Hepatocyte (in vitro differentiated cells): Measurements from ENCODE around the gene NOL8. TPM values are rescaled to one million over a fixed set of nuclear protein-coding genes. Genes with fewer than 3 reads are reported as not detected.

ENCODE experiments used
- DNase-seq: peaks from one replicate; pipeline ENCODE4 v3.0.0-alpha.2; 2016; ENCODE audit warnings: low spot score
- H2AFZ ChIP-seq: fragments of 200-600 bp; sonication (generic); 2 replicates; pipeline ENCODE4 v1.6.0; 2016; ENCODE audit warnings: antibody characterized with exemption, mild to moderate bottlenecking
- H3K27ac ChIP-seq: fragments of 200-600 bp; sonication (generic); 2 replicates; pipeline ENCODE4 v1.5.1; 2016; ENCODE audit warnings: mild to moderate bottlenecking
- H3K27me3 ChIP-seq: fragments of 200-600 bp; sonication (generic); 2 replicates; pipeline ENCODE4 v1.6.1; 2016
- H3K36me3 ChIP-seq: fragments of 200-600 bp; sonication (generic); replicated peaks from 2 replicates; pipeline ENCODE4 v1.5.1; 2016; ENCODE audit warnings: low read depth; ENCODE audit not compliant: insufficient read depth
- H3K4me1 ChIP-seq: fragments of 200-600 bp; sonication (generic); 2 replicates; pipeline ENCODE4 v1.5.1; 2016; ENCODE audit warnings: mild to moderate bottlenecking, moderate library complexity; ENCODE audit not compliant: insufficient read depth
- H3K4me2 ChIP-seq: fragments of 200-600 bp; sonication (generic); 2 replicates; pipeline ENCODE4 v1.6.0; 2016
- H3K4me3 ChIP-seq: fragments of 200-600 bp; sonication (generic); 2 replicates; pipeline ENCODE4 v1.5.1; 2016; ENCODE audit warnings: mild to moderate bottlenecking
- H3K79me2 ChIP-seq: fragments of 200-600 bp; sonication (generic); 2 replicates; pipeline ENCODE4 v1.6.0; 2017; ENCODE audit warnings: mild to moderate bottlenecking
- H3K9me2 ChIP-seq: fragments of 200-600 bp; sonication (generic); replicated peaks from 2 replicates; pipeline ENCODE4 v1.6.0; 2017; ENCODE audit warnings: mild to moderate bottlenecking; ENCODE audit not compliant: insufficient read depth
- H3K9me3 ChIP-seq: fragments of 200-600 bp; sonication (generic); 2 replicates; pipeline ENCODE4 v1.5.1; 2016; ENCODE audit warnings: low read depth, mild to moderate bottlenecking
- H4K20me1 ChIP-seq: fragments of 200-600 bp; sonication (generic); 2 replicates; pipeline ENCODE4 v1.6.0; 2016; ENCODE audit warnings: mild to moderate bottlenecking; ENCODE audit not compliant: insufficient read depth, poor library complexity, severe bottlenecking
- EZH2 ChIP-seq: fragments of 200-600 bp; sonication (generic); IDR thresholded peaks from 2 replicates; pipeline ENCODE4 v1.6.1; 2016; ENCODE audit warnings: antibody characterized with exemption, mild to moderate bottlenecking, borderline replicate concordance
- EZH2phosphoT487 ChIP-seq: fragments of 200-600 bp; sonication (generic); IDR thresholded peaks from one replicate; pipeline ENCODE4 v1.6.1; 2018; ENCODE audit warnings: antibody characterized with exemption, mild to moderate bottlenecking, low read depth, moderate library complexity; ENCODE audit not compliant: unreplicated experiment, severe bottlenecking
- WGBS: methylation state at CpG from one replicate; pipeline ENCODE4 v1.1.6; 2016; ENCODE audit warnings: low lambda C conversion rate; ENCODE audit errors: missing lambda C conversion rate; 5-methylcytosine and 5-hydroxymethylcytosine counted together
- polyA plus RNA-seq: library from polyadenylated mRNA; unstranded; fragments of >200 nt; fragmentation: Nextera tagmentation; extraction: Ambion mirVana; gene quantifications from 2 replicates; pipeline ENCODE4 v1.2.1, GENCODE V29; 2016
- total RNA-seq: library from RNA; depleted of rRNA; stranded (reverse); fragments of >200 nt; gene quantifications from 2 replicates; pipeline ENCODE4 v1.2.3, GENCODE V29; 2014
- TF ChIP-seq, protein P1 (sequence below): fragments of 200-600 bp; sonication (generic); IDR thresholded peaks from 2 replicates; pipeline ENCODE4 v1.5.1; 2016; ENCODE audit warnings: antibody characterized with exemption, mild to moderate bottlenecking; ENCODE audit not compliant: poor library complexity

Gene NOL8
- total and polyA plus RNA-seq, 2 experiments from 2014 or later = 17.5 to 28.9 TPM

DNA sequence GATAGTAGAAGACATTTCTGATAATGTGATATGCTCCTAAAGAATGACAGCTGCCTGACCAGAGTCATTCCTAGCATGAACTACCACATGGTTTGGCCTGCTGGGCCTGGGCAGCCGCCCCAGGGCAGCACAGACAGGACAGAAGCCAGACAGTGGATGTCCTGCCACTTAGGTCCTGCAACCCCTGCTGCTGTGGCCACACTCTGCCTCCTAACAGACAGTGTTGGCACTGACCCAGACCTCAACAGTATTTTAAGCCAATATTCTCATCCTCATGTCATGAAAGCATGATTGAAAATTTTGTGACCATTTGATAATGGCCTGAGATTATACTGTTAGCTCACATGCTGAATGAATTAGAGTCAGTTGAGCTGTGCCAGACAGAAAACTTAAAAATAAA, 16.4 kb upstream of the NOL8 start:
- Histone ChIP-seq H2AFZ (no peak overlapping the region), H3K4me3 (no peak overlapping the region), H3K27ac (no peak overlapping the region), H3K9me3 (no peaks in the 10 kb centered on the region), H3K36me3 (no peaks in the 10 kb centered on the region), H3K9me2 (no peaks in the 10 kb centered on the region), H3K27me3 (no peaks in the 10 kb centered on the region), H3K79me2 (no peaks in the 10 kb centered on the region), H3K4me1 (no peaks in the 10 kb centered on the region), H4K20me1 (no peaks in the 10 kb centered on the region), H3K4me2 (no peak overlapping the region)
- TF ChIP-seq EZH2 (no peak), EZH2phosphoT487 (no peak)
- TF ChIP-seq, protein P1, sequence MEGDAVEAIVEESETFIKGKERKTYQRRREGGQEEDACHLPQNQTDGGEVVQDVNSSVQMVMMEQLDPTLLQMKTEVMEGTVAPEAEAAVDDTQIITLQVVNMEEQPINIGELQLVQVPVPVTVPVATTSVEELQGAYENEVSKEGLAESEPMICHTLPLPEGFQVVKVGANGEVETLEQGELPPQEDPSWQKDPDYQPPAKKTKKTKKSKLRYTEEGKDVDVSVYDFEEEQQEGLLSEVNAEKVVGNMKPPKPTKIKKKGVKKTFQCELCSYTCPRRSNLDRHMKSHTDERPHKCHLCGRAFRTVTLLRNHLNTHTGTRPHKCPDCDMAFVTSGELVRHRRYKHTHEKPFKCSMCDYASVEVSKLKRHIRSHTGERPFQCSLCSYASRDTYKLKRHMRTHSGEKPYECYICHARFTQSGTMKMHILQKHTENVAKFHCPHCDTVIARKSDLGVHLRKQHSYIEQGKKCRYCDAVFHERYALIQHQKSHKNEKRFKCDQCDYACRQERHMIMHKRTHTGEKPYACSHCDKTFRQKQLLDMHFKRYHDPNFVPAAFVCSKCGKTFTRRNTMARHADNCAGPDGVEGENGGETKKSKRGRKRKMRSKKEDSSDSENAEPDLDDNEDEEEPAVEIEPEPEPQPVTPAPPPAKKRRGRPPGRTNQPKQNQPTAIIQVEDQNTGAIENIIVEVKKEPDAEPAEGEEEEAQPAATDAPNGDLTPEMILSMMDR = no peak
- WGBS = 100% methylated on average over 1 of the region's 1 CpG
- DNase-seq = no peak

DNA sequence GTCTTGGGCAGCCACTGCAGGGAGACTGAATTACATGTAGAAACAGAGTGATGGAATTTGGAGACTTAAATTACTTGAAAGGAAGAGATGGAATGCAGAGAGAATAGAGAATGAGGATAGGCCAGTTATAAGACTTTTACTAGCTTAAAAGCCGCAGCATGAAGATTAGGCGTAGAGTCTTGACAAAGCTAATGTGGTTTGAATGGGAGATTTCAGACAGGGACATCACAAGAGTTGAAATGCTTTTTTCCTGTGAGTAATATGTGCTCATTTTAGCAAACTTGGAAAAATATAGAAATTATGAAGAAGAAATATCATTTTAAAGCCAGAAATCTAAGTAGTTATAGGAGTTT, 8.1 kb upstream of the NOL8 start:
- DNase-seq = no peak
- TF ChIP-seq, protein P1 = no peak
- no peak for TF ChIP-seq EZH2
- TF ChIP-seq EZH2phosphoT487 = no peak
- Histone ChIP-seq H3K79me2 (no peaks in the 10 kb centered on the region), H3K27ac (no peak overlapping the region), H3K27me3 (no peaks in the 10 kb centered on the region), H4K20me1 (no peaks in the 10 kb centered on the region), H3K9me3 (no peaks in the 10 kb centered on the region), H3K9me2 (no peaks in the 10 kb centered on the region), H3K4me3 (no peak overlapping the region), H2AFZ (no peak overlapping the region), H3K4me1 (peaks cover 4% of the 10 kb centered on the region), H3K36me3 (no peaks in the 10 kb centered on the region), H3K4me2 (no peak overlapping the region)
- 68% methylated on average over 2 of the region's 2 CpGs for WGBS

DNA sequence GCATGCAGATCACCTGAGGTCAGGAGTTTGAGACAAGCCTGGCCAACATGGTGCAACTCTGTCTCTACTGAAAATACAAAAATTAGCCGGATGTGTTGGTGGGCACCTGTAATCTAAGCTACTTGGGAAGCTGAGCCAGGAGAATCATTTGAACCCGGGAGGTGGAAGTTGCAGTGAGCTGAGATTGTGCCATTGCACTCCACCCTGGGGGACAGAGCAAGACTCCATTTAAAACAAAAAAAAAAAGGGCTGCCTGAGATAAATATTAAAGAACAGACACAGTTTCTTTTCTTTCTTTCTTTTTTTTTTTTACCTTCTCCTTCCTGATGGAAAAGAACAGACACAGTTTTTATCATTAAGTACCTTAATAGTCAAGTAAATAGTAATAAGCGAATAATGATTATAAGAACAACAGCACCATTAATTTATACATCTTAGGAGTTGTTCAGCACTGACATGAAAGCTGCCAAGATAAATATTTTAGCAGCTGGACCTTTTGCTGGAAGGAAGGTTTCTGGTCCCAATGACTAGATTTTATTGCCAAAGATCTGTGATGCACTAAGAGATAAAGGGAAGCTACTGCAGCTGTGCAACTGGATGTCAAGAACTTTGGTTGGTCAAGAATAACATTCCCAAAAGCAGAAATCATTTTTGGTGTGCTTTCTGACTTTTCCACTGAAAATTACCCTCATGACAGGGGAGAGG, 7.6 kb upstream of the NOL8 start:
- TF ChIP-seq, protein P1 = no peak
- no peak for TF ChIP-seq EZH2phosphoT487
- TF ChIP-seq EZH2 = no peak
- Histone ChIP-seq H2AFZ (no peak overlapping the region), H3K4me1 (peaks cover 4% of the 10 kb centered on the region), H3K4me2 (no peak overlapping the region), H4K20me1 (no peaks in the 10 kb centered on the region), H3K27ac (no peak overlapping the region), H3K27me3 (no peaks in the 10 kb centered on the region), H3K9me3 (no peaks in the 10 kb centered on the region), H3K36me3 (no peaks in the 10 kb centered on the region), H3K4me3 (no peak overlapping the region), H3K9me2 (no peaks in the 10 kb centered on the region), H3K79me2 (no peaks in the 10 kb centered on the region)
- WGBS = 79% methylated on average over 3 of the region's 3 CpGs
- DNase-seq = no peak
